ENCODE measurements around the gene TMEM242. TPM values are rescaled to one million over a fixed set of nuclear protein-coding genes. Genes with fewer than 3 reads are reported as not detected.

TMEM242 gene
- total and polyA plus RNA-seq, 2 of the 13 experiments (the other 11 are each of a cell fraction or from before 2014, with no cell fraction given): 5.6 to 11.1 TPM

DNA sequence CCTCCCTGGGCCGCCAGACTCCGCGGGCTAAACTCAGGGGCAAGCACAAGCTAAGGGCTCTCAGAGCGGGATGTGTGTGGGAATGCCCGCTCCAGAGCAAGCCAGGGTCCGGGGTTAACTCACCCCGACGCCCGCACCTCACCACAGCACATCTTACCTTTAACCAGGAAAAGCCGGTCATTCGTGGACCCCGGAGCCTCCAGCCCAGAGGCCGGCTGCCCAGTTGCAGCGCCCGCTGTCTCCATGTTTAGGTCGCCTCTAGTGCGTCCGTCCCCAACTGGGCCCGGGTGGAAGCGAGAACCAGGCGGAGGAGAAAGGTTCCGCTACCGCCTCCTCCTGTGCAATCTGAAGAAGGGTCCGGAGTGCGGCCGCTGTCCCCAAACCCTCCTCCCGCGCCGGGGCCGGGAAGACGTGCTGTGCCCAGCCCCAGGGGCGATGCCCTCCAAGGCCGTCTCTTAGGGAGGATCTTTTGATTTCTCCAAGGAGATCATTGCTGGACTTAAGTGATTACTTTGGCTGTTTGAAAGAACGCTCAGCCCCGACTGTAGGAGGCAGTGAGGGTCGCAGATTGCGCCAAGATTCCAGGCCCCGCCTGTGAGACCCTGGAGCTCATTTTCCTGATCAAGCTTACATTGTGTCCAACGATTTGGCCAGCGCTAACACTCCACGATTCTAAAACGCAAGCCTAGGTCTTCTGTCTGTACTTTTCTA lies at the start of gene TMEM242 (continued):
- TF ChIP-seq, protein P1, sequence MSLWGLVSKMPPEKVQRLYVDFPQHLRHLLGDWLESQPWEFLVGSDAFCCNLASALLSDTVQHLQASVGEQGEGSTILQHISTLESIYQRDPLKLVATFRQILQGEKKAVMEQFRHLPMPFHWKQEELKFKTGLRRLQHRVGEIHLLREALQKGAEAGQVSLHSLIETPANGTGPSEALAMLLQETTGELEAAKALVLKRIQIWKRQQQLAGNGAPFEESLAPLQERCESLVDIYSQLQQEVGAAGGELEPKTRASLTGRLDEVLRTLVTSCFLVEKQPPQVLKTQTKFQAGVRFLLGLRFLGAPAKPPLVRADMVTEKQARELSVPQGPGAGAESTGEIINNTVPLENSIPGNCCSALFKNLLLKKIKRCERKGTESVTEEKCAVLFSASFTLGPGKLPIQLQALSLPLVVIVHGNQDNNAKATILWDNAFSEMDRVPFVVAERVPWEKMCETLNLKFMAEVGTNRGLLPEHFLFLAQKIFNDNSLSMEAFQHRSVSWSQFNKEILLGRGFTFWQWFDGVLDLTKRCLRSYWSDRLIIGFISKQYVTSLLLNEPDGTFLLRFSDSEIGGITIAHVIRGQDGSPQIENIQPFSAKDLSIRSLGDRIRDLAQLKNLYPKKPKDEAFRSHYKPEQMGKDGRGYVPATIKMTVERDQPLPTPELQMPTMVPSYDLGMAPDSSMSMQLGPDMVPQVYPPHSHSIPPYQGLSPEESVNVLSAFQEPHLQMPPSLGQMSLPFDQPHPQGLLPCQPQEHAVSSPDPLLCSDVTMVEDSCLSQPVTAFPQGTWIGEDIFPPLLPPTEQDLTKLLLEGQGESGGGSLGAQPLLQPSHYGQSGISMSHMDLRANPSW (CRISPR knock-in tag; IDR thresholded peaks at IDR 0.05; ENCODE audit: borderline replicate concordance): peak; percentile 81
- TF ChIP-seq PCBP2 (optimal IDR thresholded peaks at IDR 0.05; ENCODE audit: low read depth, low read length, poor library complexity, severe bottlenecking): peak; percentile 43
- peak; percentile 85 for TF ChIP-seq ZNF3 (CRISPR knock-in tag; IDR thresholded peaks at IDR 0.05)
- TF ChIP-seq, protein P2, sequence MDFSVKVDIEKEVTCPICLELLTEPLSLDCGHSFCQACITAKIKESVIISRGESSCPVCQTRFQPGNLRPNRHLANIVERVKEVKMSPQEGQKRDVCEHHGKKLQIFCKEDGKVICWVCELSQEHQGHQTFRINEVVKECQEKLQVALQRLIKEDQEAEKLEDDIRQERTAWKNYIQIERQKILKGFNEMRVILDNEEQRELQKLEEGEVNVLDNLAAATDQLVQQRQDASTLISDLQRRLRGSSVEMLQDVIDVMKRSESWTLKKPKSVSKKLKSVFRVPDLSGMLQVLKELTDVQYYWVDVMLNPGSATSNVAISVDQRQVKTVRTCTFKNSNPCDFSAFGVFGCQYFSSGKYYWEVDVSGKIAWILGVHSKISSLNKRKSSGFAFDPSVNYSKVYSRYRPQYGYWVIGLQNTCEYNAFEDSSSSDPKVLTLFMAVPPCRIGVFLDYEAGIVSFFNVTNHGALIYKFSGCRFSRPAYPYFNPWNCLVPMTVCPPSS (IDR thresholded peaks at IDR 0.05): no peak
- TF ChIP-seq ZNF451 (CRISPR knock-in tag; IDR thresholded peaks at IDR 0.05): peak; percentile 93
- peak; percentile 86; the same call in 1 of the 2 replicates for TF ChIP-seq NR1H2 (CRISPR knock-in tag; IDR thresholded peaks at IDR 0.05; ENCODE audit: borderline replicate concordance, low read depth)
- 0 out of 2 replicates have a peak, but pooled peaks have one; percentile 67 for TF ChIP-seq NCOR1 (IDR thresholded peaks at IDR 0.05; ENCODE audit: borderline replicate concordance, low read length)
- TF ChIP-seq TBP (CRISPR knock-in tag; IDR thresholded peaks at IDR 0.05): peak; percentile 83
- TF ChIP-seq, protein P3, sequence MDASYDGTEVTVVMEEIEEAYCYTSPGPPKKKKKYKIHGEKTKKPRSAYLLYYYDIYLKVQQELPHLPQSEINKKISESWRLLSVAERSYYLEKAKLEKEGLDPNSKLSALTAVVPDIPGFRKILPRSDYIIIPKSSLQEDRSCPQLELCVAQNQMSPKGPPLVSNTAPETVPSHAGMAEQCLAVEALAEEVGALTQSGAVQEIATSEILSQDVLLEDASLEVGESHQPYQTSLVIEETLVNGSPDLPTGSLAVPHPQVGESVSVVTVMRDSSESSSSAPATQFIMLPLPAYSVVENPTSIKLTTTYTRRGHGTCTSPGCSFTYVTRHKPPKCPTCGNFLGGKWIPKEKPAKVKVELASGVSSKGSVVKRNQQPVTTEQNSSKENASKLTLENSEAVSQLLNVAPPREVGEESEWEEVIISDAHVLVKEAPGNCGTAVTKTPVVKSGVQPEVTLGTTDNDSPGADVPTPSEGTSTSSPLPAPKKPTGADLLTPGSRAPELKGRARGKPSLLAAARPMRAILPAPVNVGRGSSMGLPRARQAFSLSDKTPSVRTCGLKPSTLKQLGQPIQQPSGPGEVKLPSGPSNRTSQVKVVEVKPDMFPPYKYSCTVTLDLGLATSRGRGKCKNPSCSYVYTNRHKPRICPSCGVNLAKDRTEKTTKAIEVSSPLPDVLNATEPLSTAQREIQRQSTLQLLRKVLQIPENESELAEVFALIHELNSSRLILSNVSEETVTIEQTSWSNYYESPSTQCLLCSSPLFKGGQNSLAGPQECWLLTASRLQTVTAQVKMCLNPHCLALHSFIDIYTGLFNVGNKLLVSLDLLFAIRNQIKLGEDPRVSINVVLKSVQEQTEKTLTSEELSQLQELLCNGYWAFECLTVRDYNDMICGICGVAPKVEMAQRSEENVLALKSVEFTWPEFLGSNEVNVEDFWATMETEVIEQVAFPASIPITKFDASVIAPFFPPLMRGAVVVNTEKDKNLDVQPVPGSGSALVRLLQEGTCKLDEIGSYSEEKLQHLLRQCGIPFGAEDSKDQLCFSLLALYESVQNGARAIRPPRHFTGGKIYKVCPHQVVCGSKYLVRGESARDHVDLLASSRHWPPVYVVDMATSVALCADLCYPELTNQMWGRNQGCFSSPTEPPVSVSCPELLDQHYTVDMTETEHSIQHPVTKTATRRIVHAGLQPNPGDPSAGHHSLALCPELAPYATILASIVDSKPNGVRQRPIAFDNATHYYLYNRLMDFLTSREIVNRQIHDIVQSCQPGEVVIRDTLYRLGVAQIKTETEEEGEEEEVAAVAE (CRISPR knock-in tag; IDR thresholded peaks at IDR 0.05; ENCODE audit: borderline replicate concordance): peak; percentile 87; the same call in 1 of the 2 replicates
- TF ChIP-seq SPEN (CRISPR knock-in tag; IDR thresholded peaks at IDR 0.05; ENCODE audit: low read depth): peak; percentile 96
- TF ChIP-seq JUN (CRISPR knock-in tag; IDR thresholded peaks at IDR 0.05): no peak
- TF ChIP-seq, protein P4, sequence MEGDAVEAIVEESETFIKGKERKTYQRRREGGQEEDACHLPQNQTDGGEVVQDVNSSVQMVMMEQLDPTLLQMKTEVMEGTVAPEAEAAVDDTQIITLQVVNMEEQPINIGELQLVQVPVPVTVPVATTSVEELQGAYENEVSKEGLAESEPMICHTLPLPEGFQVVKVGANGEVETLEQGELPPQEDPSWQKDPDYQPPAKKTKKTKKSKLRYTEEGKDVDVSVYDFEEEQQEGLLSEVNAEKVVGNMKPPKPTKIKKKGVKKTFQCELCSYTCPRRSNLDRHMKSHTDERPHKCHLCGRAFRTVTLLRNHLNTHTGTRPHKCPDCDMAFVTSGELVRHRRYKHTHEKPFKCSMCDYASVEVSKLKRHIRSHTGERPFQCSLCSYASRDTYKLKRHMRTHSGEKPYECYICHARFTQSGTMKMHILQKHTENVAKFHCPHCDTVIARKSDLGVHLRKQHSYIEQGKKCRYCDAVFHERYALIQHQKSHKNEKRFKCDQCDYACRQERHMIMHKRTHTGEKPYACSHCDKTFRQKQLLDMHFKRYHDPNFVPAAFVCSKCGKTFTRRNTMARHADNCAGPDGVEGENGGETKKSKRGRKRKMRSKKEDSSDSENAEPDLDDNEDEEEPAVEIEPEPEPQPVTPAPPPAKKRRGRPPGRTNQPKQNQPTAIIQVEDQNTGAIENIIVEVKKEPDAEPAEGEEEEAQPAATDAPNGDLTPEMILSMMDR (CRISPR knock-in tag; IDR thresholded peaks at IDR 0.05): peak; percentile 42; the same call in 1 of the 2 replicates
- TF ChIP-seq SOX13 (IDR thresholded peaks at IDR 0.05): no peak
- TF ChIP-seq SOX13 (CRISPR knock-in tag; conservative IDR thresholded peaks at IDR 0.05 in 1 of 2, IDR thresholded peaks at IDR 0.05 in 1 of 2): peak in 1 of 2 experiments; percentile 80; a peak in 2 of 4 replicates
- peak; percentile 76 for TF ChIP-seq CEBPG (CRISPR knock-in tag; IDR thresholded peaks at IDR 0.05)
- peak; percentile 99 for TF ChIP-seq BRD4 (CRISPR knock-in tag; IDR thresholded peaks at IDR 0.05)
- TF ChIP-seq KLF6 (CRISPR knock-in tag; IDR thresholded peaks at IDR 0.05): peak; percentile 98
- TF ChIP-seq MED1 (CRISPR knock-in tag; IDR thresholded peaks at IDR 0.05): peak; percentile 94
